ENCODE results near the gene EEPD1. TPM values are rescaled to one million over a fixed set of nuclear protein-coding genes. Genes with fewer than 3 reads are reported as not detected.

EEPD1 gene
- total RNA-seq, 1 donor from 2014 or later: 9.9 TPM

- no peak for DNase-seq (ENCODE audit: low spot score)
Observed at GRCh38 chr7:36190447-36191291, 37.6 kb downstream of the EEPD1 start.

DNA sequence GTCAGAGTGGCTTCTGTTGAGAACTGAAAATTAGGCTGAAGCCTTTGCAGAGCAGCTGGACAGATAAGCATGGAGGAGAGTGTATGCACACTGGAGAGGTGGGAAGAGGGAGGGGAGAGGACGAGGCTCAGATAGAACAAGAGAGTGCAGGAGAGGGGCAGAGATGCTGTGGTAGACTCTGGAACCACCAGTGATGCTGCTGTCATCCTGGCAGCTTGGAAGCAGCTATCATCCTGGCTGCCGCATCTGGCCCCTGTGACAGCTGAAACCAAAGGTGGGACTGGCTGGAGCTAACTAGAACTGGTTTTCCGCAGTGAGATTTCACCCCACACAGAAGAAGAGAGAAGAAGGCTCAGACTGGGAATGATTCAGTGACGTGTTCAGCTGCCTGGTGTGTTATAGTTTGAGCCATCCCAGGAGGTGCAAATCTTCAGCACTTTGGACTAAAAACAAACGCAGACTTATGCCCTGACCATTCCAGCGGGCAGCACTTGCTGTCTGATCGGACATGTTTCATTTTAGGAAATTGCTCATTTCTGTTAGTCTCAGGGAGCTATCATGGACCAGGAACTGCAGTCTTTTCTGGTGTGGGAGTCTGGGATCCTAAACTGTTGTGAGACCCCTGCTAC is 38.4 kb downstream of the EEPD1 start:
- peak; percentile 74 for DNase-seq (ENCODE audit: low spot score)

DNA sequence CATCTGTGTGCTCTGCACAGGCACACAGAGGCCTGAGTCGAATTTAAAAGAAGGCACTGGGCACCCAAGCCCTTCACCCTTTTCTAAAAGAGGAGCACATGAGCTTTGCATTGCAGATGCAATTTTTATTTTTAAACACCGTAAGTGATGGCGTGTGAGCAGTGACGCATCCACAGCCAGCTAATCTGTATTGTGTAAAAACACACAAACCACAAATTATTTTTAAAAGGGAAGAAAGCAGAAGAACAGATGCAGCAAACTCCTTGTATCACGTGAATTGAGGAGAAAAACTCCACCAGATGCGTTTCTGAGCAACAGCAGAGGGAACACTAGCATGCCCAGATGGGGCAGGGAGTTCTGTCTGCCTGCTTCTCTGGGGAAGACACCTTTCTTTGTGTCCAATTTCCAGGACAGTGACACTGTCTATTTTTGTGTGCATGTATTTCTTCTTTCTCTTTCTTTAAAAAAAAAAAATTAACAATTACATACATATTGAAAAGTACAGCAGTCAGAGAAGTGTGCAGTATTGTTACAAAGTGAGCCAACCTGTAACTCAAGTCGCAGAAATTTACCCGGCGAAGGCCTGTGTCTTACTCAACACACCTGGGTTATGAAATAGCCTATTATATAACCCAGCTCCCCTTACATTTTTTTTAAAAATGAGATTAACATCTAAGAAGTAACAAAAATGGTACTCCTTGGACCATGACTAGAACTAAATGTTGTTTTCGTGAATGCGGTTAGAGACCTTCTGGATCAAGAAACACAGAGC is 39.2 kb downstream of the EEPD1 start:
- peak; percentile 85 for DNase-seq (ENCODE audit: low spot score)

GRCh38 chr7:36192877-36193276 is 39.8 kb downstream of the EEPD1 start:
- no peak for DNase-seq (ENCODE audit: low spot score)

DNA sequence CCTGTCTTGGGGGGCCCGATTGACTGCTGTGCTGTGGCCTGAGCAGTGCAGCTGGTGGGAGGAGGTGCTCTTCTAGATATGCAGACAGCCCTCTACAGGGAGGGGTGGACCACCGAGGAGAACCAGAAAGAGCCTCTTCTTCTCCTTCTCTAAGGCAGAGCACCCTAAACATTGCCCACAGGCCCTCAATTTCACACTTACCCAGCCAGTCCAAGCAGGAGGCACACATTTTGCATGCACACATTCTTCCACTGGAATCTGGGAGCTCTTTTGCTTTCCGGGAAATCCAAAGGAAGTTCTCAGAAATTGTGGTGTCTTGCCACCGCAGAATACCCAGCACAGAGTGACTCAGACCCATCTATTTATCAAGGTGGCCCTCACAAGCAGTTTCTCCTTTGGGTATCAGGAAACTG is 45.8 kb downstream of the EEPD1 start:
- no peak for DNase-seq (ENCODE audit: low spot score)

DNA sequence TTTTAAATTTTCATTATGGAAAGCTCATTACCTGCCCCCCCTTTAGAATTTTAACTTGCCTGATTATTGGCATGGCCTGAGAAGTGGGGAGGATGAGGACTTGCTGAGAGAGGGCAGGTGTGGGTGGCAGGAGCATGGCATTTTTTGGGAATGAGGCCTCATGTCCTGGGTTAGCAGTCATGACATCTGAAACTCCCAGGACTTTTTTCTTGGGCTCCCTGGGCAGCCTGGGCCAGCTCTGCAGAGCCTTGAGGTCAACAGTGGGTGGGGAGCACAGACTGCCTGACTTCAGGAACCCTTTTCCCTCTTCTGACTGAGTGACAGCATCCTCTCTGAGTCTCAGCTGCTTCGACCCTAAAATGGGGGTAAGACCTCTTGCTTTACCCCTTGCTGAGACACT is 46.3 kb downstream of the EEPD1 start:
- no peak for DNase-seq (ENCODE audit: low spot score)

- DNase-seq (ENCODE audit: low spot score): no peak
Observed at GRCh38 chr7:36201122-36201723, 48.2 kb downstream of the EEPD1 start.

DNA sequence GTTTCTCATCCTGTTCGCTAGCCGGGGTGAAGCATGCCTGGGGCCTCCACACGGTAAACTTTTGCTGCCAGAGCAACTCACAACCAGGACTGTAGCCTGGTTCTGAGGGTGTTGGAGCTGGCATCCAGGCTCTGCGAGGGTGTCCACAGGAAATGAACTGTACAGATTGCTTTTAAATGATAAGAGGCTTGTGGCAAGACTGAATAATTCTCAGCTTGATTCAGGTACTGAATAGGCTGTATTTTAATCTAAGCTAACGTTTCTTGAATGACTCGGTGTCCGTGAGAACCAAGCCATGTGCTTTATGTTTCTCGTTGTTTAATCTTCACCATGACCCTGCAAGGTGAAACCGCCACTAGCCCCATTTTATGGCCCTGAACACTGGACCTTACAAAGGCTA is 49.3 kb downstream of the EEPD1 start:
- no peak for DNase-seq (ENCODE audit: low spot score)

DNA sequence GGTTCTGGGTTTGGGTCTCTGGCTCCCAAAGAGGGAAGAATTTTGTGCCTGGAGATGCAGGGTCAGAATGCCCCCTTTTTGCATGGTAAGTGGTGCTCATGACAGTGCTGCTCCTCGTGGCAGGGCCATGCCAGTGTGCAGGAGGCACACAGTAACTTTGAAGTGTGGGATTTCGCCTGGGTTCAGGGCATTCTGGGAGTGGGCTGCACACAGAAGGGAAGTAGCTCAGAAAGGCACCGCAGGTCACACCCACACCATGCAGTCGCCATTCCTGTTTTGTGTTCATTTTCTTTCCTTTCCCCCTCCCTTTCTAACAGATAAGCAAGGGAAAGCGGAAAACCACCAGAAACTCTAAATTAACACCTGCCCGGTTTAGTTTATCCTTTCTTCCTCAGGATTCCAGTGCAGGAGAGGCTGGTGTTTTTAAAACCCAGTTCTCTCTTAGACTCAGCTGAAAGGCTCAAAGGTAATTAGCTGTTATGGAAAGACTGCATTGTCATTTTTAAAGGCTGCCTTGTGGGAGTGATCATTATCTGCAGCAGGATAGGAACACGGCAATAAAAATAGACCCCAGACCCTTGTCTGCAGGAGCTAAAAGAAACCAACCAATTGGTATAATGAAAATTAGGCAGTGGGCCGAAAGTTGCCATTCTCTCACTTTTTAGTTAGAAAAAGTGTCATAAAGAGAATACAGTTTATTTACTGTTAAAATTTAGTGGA is 50.2 kb downstream of the EEPD1 start:
- DNase-seq (ENCODE audit: low spot score): no peak

DNA sequence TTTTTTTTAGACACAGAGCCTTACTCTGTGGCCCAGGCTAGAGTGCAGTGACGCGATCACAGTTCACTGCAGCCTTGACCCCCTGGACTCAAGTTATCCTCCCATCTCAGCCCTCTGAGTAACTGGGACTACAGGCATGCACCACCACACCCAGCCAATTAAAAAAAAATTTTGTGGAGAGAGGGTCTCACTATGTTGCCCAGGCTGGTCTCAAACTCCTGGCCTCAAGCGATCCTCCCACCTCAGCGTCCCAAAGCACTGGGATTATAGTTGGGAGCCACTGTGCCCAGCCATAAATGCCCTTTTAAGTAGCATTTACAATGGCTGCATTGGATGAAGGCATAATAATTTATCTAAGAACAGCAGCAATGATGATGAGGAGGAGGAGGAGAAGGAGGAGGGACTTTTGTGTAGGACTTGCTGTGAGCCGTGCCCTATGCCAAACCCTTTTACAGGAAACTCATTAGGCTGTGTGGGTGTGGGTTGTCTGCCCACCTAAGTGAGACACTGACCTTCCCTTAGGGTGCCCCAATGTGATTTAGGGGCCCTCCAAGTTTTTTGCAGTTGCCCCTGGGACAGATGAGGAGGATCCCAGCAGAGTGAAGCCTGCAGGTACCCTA is 51.1 kb downstream of the EEPD1 start:
- no peak for DNase-seq (ENCODE audit: low spot score)

- DNase-seq (ENCODE audit: low spot score): no peak
Observed at GRCh38 chr7:36204929-36205635, 52.0 kb downstream of the EEPD1 start.

GRCh38 chr7:36205803-36206202 is 52.7 kb downstream of the EEPD1 start:
- DNase-seq (ENCODE audit: low spot score): no peak

- peak; percentile 84 for DNase-seq (ENCODE audit: low spot score)
Observed at GRCh38 chr7:36207451-36208291, 54.6 kb downstream of the EEPD1 start.

DNA sequence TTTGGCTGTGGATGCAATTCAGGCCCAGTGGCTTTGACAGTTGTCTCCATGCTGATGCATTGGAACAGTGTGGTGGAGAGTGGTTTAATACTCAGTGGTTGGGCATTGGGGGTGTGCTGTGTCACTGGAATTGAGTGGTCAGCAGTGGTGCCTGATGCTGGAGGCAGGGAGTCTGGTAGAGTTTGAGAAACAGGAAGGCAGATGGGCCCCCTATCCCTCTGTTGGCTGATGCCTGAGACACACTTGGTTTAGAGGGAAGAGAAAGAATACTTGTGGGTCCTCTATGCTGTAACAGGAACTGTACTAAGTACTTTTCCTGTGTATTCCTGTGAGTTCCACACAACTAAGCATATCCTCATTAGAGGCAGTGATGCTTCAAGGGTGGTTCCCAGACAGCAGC is 55.4 kb downstream of the EEPD1 start:
- DNase-seq (ENCODE audit: low spot score): no peak

DNA sequence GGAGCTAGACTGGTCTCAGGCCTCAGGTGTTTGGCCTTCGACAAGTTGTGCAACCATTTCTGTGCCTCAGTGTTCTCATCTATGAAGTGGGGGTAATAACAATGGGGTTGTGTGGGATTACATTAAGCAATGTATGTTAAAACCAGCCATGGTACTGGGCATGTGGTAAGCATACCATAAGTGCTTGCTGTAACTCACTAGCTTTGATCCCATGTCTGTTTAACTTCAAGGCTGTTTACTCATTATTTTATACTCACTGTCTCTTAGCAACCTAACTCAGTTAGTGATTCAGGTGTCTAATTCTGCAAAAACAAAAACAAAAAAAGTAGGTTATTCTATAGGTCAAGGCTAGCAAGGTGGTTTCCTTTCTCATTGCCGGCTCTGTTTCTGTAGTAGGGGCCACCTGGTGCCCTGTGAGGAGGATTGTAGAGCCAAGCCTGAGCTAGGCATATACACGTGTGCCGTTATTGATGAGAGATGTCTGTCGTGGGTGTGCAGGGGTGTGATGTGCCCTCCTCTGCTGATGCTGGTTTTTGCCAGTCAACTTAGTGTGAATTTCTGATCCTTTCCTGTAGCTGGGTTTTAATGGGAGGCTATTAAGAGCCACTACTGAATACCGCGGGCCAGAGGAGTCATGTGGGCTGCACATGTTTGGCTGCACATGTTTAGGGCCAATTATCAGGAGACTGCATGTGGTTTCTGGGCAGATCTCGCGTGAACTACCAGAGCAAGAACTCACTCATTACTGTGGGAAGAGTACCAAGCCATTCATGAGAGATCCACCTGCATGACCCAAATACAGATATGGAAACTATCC is 56.2 kb downstream of the EEPD1 start:
- peak; percentile 63 for DNase-seq (ENCODE audit: low spot score)

DNA sequence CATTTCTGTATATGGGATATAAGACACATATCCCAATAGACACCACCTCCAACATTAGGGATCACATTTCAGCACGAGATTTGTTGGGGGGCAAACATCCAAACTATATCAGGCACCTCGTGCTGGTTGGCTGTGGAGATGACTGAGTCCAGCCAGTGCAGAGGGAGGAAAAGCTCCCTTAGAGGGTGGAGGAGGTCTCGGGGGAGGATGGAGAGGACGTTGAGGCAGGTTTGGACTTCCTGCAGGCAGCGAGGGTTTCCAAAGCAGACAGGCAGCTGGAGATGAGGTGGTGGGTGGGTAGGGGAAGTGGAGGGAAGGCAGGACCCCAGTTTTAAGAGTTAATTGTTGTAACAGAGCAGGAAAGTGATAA is 56.7 kb downstream of the EEPD1 start:
- no peak for DNase-seq (ENCODE audit: low spot score)

GRCh38 chr7:36210291-36210922 is 57.4 kb downstream of the EEPD1 start:
- peak; percentile 60 for DNase-seq (ENCODE audit: low spot score)
